ENCODE measurements around the gene PLCB2.

The PLCB2 gene

GRCh38 chr15:40269604-40270003 lies 38.1 kb downstream of the PLCB2 start:
- no peak for DNase-seq (ENCODE audit: low spot score)

- DNase-seq (ENCODE audit: low spot score) = no peak
These were observed 40.1 kb downstream of the PLCB2 start for GRCh38 chr15:40267670-40268069.

GRCh38 chr15:40266828-40267304 lies 40.9 kb downstream of the PLCB2 start:
- peak; percentile 74 for DNase-seq (ENCODE audit: low spot score)

- DNase-seq (ENCODE audit: low spot score) = no peak
These were observed 41.9 kb downstream of the PLCB2 start for GRCh38 chr15:40265875-40266274.

GRCh38 chr15:40265355-40265754 lies 42.4 kb downstream of the PLCB2 start:
- no peak for DNase-seq (ENCODE audit: low spot score)

GRCh38 chr15:40264321-40265153 lies 43.2 kb downstream of the PLCB2 start:
- no peak for DNase-seq (ENCODE audit: low spot score)

GRCh38 chr15:40263024-40263754 lies 44.5 kb downstream of the PLCB2 start:
- no peak for DNase-seq (ENCODE audit: low spot score)

- DNase-seq (ENCODE audit: low spot score) = no peak
These were observed 48.7 kb downstream of the PLCB2 start for GRCh38 chr15:40259021-40259420.

- DNase-seq (ENCODE audit: low spot score) = no peak
These were observed 49.2 kb downstream of the PLCB2 start for GRCh38 chr15:40258544-40258943.

GRCh38 chr15:40257656-40258450 lies 49.9 kb downstream of the PLCB2 start:
- no peak for DNase-seq (ENCODE audit: low spot score)

- DNase-seq (ENCODE audit: low spot score) = no peak
These were observed 51.0 kb downstream of the PLCB2 start for GRCh38 chr15:40256638-40257235.

- no peak for DNase-seq (ENCODE audit: low spot score)
These were observed 52.7 kb downstream of the PLCB2 start for GRCh38 chr15:40255033-40255432.

- DNase-seq (ENCODE audit: low spot score) = no peak
These were observed 53.3 kb downstream of the PLCB2 start for GRCh38 chr15:40254452-40254851.

GRCh38 chr15:40253167-40253790 lies 54.5 kb downstream of the PLCB2 start:
- DNase-seq (ENCODE audit: low spot score) = no peak

- DNase-seq (ENCODE audit: low spot score) = peak; percentile 26
These were observed 55.1 kb downstream of the PLCB2 start for GRCh38 chr15:40252438-40253166.

GRCh38 chr15:40252141-40252437 lies 55.6 kb downstream of the PLCB2 start:
- no peak for DNase-seq (ENCODE audit: low spot score)

GRCh38 chr15:40251486-40252140 lies 56.1 kb downstream of the PLCB2 start:
- no peak for DNase-seq (ENCODE audit: low spot score)

GRCh38 chr15:40250771-40251483 lies 56.8 kb downstream of the PLCB2 start:
- no peak for DNase-seq (ENCODE audit: low spot score)

GRCh38 chr15:40250304-40250656 lies 57.5 kb downstream of the PLCB2 start:
- no peak for DNase-seq (ENCODE audit: low spot score)

Measured in SW480 (cell line).